Sigmoid colon (tissue), 7 donors: ENCODE results near the gene MEGF11. TPM values are rescaled to one million over a fixed set of nuclear protein-coding genes. Genes with fewer than 3 reads are reported as not detected.

Source experiments
- DNase-seq: peaks from one replicate; pipeline ENCODE4 v3.0.0-alpha.2; 2019
- H3K27ac ChIP-seq, 4 donors: fragments of 200-600 bp; sonication (generic); one replicate each; pipeline ENCODE4 v1.5.1; 2016 to 2019; ENCODE audit warnings: mild to moderate bottlenecking in 1 of 4
- H3K27me3 ChIP-seq, 3 donors: fragments of 200-600 bp; sonication (generic); one replicate each; pipeline ENCODE4 v1.5.1; 2019; ENCODE audit warnings: mild to moderate bottlenecking in 1 of 3
- H3K36me3 ChIP-seq, 4 donors: fragments of 200-600 bp; sonication (generic); one replicate each; pipeline ENCODE4 v1.5.1; 2016 to 2019
- H3K4me1 ChIP-seq, 4 donors: fragments of 200-600 bp; sonication (generic); one replicate each; pipeline ENCODE4 v1.5.1; 2017 to 2019
- H3K4me3 ChIP-seq, 4 donors: fragments of 200-600 bp; sonication (generic); one replicate each; pipeline ENCODE4 v1.5.1; 2017 to 2019; ENCODE audit warnings: mild to moderate bottlenecking in 2 of 4, moderate library complexity in 1 of 4
- H3K9me3 ChIP-seq, 4 donors: fragments of 200-600 bp in 3 of 4; sonication (generic) in 3 of 4; one replicate each; pipeline versions ENCODE4 v1.5.1 to v1.6.1; 2013 to 2019
- CTCF ChIP-seq, 4 experiments: fragments of 450-650 bp in 3 of 4; fragments of 200-600 bp in 1 of 4; IDR thresholded peaks; one replicate each; pipeline ENCODE4 v1.5.1; 2016 to 2019; ENCODE audit warnings: antibody characterized with exemption in 4 of 4, mild to moderate bottlenecking in 3 of 4, moderate library complexity in 2 of 4
- EP300 ChIP-seq, 4 donors: sonication (generic); formaldehyde crosslinking; IDR thresholded peaks; one replicate each; pipeline ENCODE4 v1.6.1; 2017; ENCODE audit warnings: antibody characterized with exemption in 4 of 4
- POLR2A ChIP-seq, 2 donors: fragments of 450-650 bp; IDR thresholded peaks; one replicate each; pipeline ENCODE4 v1.6.1; 2016; ENCODE audit warnings: antibody characterized with exemption in 2 of 2, mild to moderate bottlenecking in 2 of 2, moderate library complexity in 2 of 2
- POLR2AphosphoS5 ChIP-seq, 4 donors: sonication (generic); formaldehyde crosslinking; IDR thresholded peaks; one replicate each; pipeline ENCODE4 v1.6.1; 2017; ENCODE audit warnings: antibody characterized with exemption in 4 of 4
- WGBS, 2 donors: extraction: QIAGEN DNeasy Blood & Tissue Kit; methylation state at CpG; one replicate each; pipeline ENCODE4 v1.1.7; 2013; 5-methylcytosine and 5-hydroxymethylcytosine counted together
- intact Hi-C: fragments of 100-400 bp; cut with DNase I; formaldehyde crosslinking; loops from one replicate; pipeline ENCODE4 v1.15.1; 2023
- polyA plus RNA-seq, 3 donors: library from polyadenylated mRNA; stranded (reverse); fragments of 200-250 nt; gene quantifications; one replicate each; pipeline ENCODE4 v1.2.3, GENCODE V29; 2013
- total RNA-seq, 4 donors: library from RNA; depleted of rRNA; stranded (reverse); fragments of >200 nt; gene quantifications; one replicate each; pipeline ENCODE4 v1.1.0, GENCODE V29; 2016
- donor health status: healthy with polysubstance abuse.
- donor health status: Bipolar disorder and iron deficiency.
- donor health status: healthy.

MEGF11 gene
- total and polyA plus RNA-seq, 7 donors = 0.04 TPM; not detected in 6

- Histone ChIP-seq H3K27me3 (peaks cover 0 to 5% (median 0%) of the 10 kb centered on the region in 3 donors), H3K4me3 (no peak overlapping the region), H3K36me3 (no peaks in the 10 kb centered on the region), H3K27ac (no peak overlapping the region), H3K4me1 (no peaks in the 10 kb centered on the region), H3K9me3 (no peaks in the 10 kb centered on the region)
- no peak for TF ChIP-seq POLR2A (IDR thresholded peaks at IDR 0.05)
- TF ChIP-seq CTCF (IDR thresholded peaks at IDR 0.05) = no peak
- TF ChIP-seq POLR2AphosphoS5 (IDR thresholded peaks at IDR 0.05) = no peak
- no peak for TF ChIP-seq EP300 (IDR thresholded peaks at IDR 0.05)
- 12 to 49% methylated on average over 6 of the region's 6 CpGs for WGBS, 2 donors
- no peak for DNase-seq
- intact Hi-C loops = no loop called here
Observed at GRCh38 chr15:66049353-66049752, 204.2 kb downstream of the MEGF11 start.

GRCh38 chr15:66047321-66048024, 206.1 kb downstream of the MEGF11 start:
- intact Hi-C loops = no loop called here
- Histone ChIP-seq H3K27me3 (peaks cover 0 to 7% (median 0%) of the 10 kb centered on the region in 3 donors), H3K36me3 (no peaks in the 10 kb centered on the region), H3K4me3 (no peak overlapping the region), H3K4me1 (no peaks in the 10 kb centered on the region), H3K9me3 (no peaks in the 10 kb centered on the region), H3K27ac (no peak overlapping the region)
- TF ChIP-seq EP300 (IDR thresholded peaks at IDR 0.05) = no peak
- no peak for TF ChIP-seq POLR2A (IDR thresholded peaks at IDR 0.05)
- TF ChIP-seq POLR2AphosphoS5 (IDR thresholded peaks at IDR 0.05) = no peak
- TF ChIP-seq CTCF (IDR thresholded peaks at IDR 0.05) = no peak
- WGBS, 2 donors = 62 to 82% methylated on average over 9 of the region's 9 CpGs
- no peak for DNase-seq

GRCh38 chr15:66046751-66047150, 206.8 kb downstream of the MEGF11 start:
- H3K27ac ChIP-seq = no peak overlapping the region
- no peak for DNase-seq
- no peaks in the 10 kb centered on the region for H3K9me3 ChIP-seq
- no peaks in the 10 kb centered on the region for H3K36me3 ChIP-seq
- H3K4me3 ChIP-seq = no peak overlapping the region
- intact Hi-C loops = no loop called here
- H3K27me3 ChIP-seq = peaks cover 0 to 10% (median 0%) of the 10 kb centered on the region in 3 donors
- no peaks in the 10 kb centered on the region for H3K4me1 ChIP-seq
- WGBS, 2 donors = 28 to 69% methylated on average over 1 of the region's 1 CpG
- TF ChIP-seq POLR2A (IDR thresholded peaks at IDR 0.05) (no peak), CTCF (IDR thresholded peaks at IDR 0.05) (no peak), EP300 (IDR thresholded peaks at IDR 0.05) (no peak), POLR2AphosphoS5 (IDR thresholded peaks at IDR 0.05) (no peak)

DNA sequence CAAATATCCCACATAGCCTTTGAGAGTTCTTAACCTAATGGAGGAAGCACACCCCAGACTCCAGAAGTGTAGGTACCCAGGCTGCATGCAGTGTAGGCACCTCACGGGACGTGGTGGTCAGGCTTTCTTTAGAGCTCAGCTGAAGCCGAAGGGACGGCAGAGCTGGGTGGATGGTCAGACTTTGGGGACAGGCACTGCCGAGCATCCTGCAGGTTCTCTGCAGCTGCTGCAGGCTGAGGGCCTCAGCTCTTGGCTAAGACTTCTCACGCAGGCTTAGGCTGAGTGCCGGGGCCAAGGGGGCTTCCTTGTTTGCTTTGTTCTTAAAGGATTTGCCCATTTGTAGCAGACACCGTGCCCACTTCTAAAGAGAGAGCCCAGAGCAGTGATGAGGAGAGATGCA, 207.2 kb downstream of the MEGF11 start:
- H3K4me1 ChIP-seq = no peaks in the 10 kb centered on the region
- TF ChIP-seq EP300 (IDR thresholded peaks at IDR 0.05) = no peak
- TF ChIP-seq POLR2AphosphoS5 (IDR thresholded peaks at IDR 0.05) = no peak
- TF ChIP-seq POLR2A (IDR thresholded peaks at IDR 0.05) = no peak
- no peak for TF ChIP-seq CTCF (IDR thresholded peaks at IDR 0.05)
- H3K36me3 ChIP-seq = no peaks in the 10 kb centered on the region
- no peak for DNase-seq
- no peaks in the 10 kb centered on the region for H3K9me3 ChIP-seq
- 80 to 88% methylated on average over 8 of the region's 8 CpGs for WGBS, 2 donors
- no peak overlapping the region for H3K27ac ChIP-seq
- peaks cover 0 to 14% (median 0%) of the 10 kb centered on the region in 3 donors for H3K27me3 ChIP-seq
- intact Hi-C loops = no loop called here
- H3K4me3 ChIP-seq = no peak overlapping the region

- Histone ChIP-seq H3K4me3 (no peak overlapping the region), H3K9me3 (no peaks in the 10 kb centered on the region), H3K36me3 (no peaks in the 10 kb centered on the region), H3K27me3 (peaks cover 0 to 22% (median 0%) of the 10 kb centered on the region in 3 donors), H3K4me1 (no peaks in the 10 kb centered on the region), H3K27ac (no peak overlapping the region)
- intact Hi-C loops = no loop called here
- TF ChIP-seq CTCF (IDR thresholded peaks at IDR 0.05) (no peak), POLR2A (IDR thresholded peaks at IDR 0.05) (no peak), POLR2AphosphoS5 (IDR thresholded peaks at IDR 0.05) (no peak), EP300 (IDR thresholded peaks at IDR 0.05) (no peak)
- DNase-seq = no peak
- WGBS, 2 donors = 24 to 73% methylated on average over 5 of the region's 5 CpGs
Observed at GRCh38 chr15:66045542-66045941, 208.0 kb downstream of the MEGF11 start.
